ENCODE results near the gene LGMN. TPM values are rescaled to one million over a fixed set of nuclear protein-coding genes. Genes with fewer than 3 reads are reported as not detected.
A peak's percentile ranks its signal among the peaks of the same experiment; 100 is the strongest.

Gene LGMN
- total and polyA plus RNA-seq, 4 donors: 86.0 to 164 (median 97.8) TPM

GRCh38 chr14:92712654-92713051 is 35.8 kb downstream of the LGMN start:
- peak in 1 of 2 donors; percentile 41 for DNase-seq
- 92 to 95% methylated on average over 8 of the region's 8 CpGs for WGBS, 2 donors
- Histone ChIP-seq H3K36me3 (ENCODE audit: control insufficient read depth in 1 of 2, insufficient read depth in 2 of 2, low read length in 1 of 2) (peaks cover 1 to 2% of the 10 kb centered on the region in 2 donors), H3K9me3 (ENCODE audit: control insufficient read depth, low read length) (no peaks in the 10 kb centered on the region), H3K4me1 (ENCODE audit: control insufficient read depth in 1 of 2, insufficient read depth in 2 of 2, low read length in 2 of 2) (no peaks in the 10 kb centered on the region), H3K27ac (ENCODE audit: low read depth in 1 of 2, low read length in 2 of 2) (no peak overlapping the region), H3K4me3 (ENCODE audit: low read length in 2 of 2) (no peak overlapping the region), H3K27me3 (ENCODE audit: control insufficient read depth in 1 of 2, insufficient read depth in 2 of 2, low read length in 1 of 2) (no peaks in the 10 kb centered on the region)
- no peak for ATAC-seq (ENCODE audit: low FRiP score)
- intact Hi-C loops (cut with DNase I): no loop called here

GRCh38 chr14:92711976-92712653 is 36.3 kb downstream of the LGMN start:
- Histone ChIP-seq H3K4me3 (ENCODE audit: low read length in 2 of 2) (no peak overlapping the region), H3K36me3 (ENCODE audit: control insufficient read depth in 1 of 2, insufficient read depth in 2 of 2, low read length in 1 of 2) (peaks cover 1 to 2% of the 10 kb centered on the region in 2 donors), H3K9me3 (ENCODE audit: control insufficient read depth, low read length) (no peaks in the 10 kb centered on the region), H3K27ac (ENCODE audit: low read depth in 1 of 2, low read length in 2 of 2) (no peak overlapping the region), H3K27me3 (ENCODE audit: control insufficient read depth in 1 of 2, insufficient read depth in 2 of 2, low read length in 1 of 2) (no peaks in the 10 kb centered on the region), H3K4me1 (ENCODE audit: control insufficient read depth in 1 of 2, insufficient read depth in 2 of 2, low read length in 2 of 2) (no peaks in the 10 kb centered on the region)
- DNase-seq (no peak), ATAC-seq (ENCODE audit: low FRiP score) (no peak)
- intact Hi-C loops (cut with DNase I): no loop called here
- WGBS, 2 donors: 94 to 97% methylated on average over 7 of the region's 7 CpGs

GRCh38 chr14:92710001-92710341 is 38.5 kb downstream of the LGMN start:
- ATAC-seq (ENCODE audit: low FRiP score) (no peak), DNase-seq (no peak)
- H3K4me3 ChIP-seq (ENCODE audit: low read length in 2 of 2): no peak overlapping the region
- no peaks in the 10 kb centered on the region for H3K4me1 ChIP-seq (ENCODE audit: control insufficient read depth in 1 of 2, insufficient read depth in 2 of 2, low read length in 2 of 2)
- H3K27me3 ChIP-seq (ENCODE audit: control insufficient read depth in 1 of 2, insufficient read depth in 2 of 2, low read length in 1 of 2): no peaks in the 10 kb centered on the region
- intact Hi-C loops (cut with DNase I): no loop called here
- H3K36me3 ChIP-seq (ENCODE audit: control insufficient read depth in 1 of 2, insufficient read depth in 2 of 2, low read length in 1 of 2): peaks cover 1 to 2% of the 10 kb centered on the region in 2 donors
- no peak overlapping the region for H3K27ac ChIP-seq (ENCODE audit: low read depth in 1 of 2, low read length in 2 of 2)
- no peaks in the 10 kb centered on the region for H3K9me3 ChIP-seq (ENCODE audit: control insufficient read depth, low read length)
- 92% methylated on average over 5 of the region's 5 CpGs for WGBS, 2 donors

- H3K27me3 ChIP-seq (ENCODE audit: control insufficient read depth in 1 of 2, insufficient read depth in 2 of 2, low read length in 1 of 2): no peaks in the 10 kb centered on the region
- peaks cover 1 to 2% of the 10 kb centered on the region in 2 donors for H3K36me3 ChIP-seq (ENCODE audit: control insufficient read depth in 1 of 2, insufficient read depth in 2 of 2, low read length in 1 of 2)
- 89 to 94% methylated on average over 13 of the region's 13 CpGs for WGBS, 2 donors
- H3K4me1 ChIP-seq (ENCODE audit: control insufficient read depth in 1 of 2, insufficient read depth in 2 of 2, low read length in 2 of 2): no peaks in the 10 kb centered on the region
- no peak overlapping the region for H3K27ac ChIP-seq (ENCODE audit: low read depth in 1 of 2, low read length in 2 of 2)
- intact Hi-C loops (cut with DNase I): loop anchor here in 1 of 2 donors (2.0 kb wide), 1 partner anchor 65 kb away; no protein-coding TSS in a partner anchor
- peak in 1 of 2 donors; percentile 43 for DNase-seq
- no peak overlapping the region for H3K4me3 ChIP-seq (ENCODE audit: low read length in 2 of 2)
- ATAC-seq (ENCODE audit: low FRiP score): no peak
- no peaks in the 10 kb centered on the region for H3K9me3 ChIP-seq (ENCODE audit: control insufficient read depth, low read length)
Measured at GRCh38 chr14:92709340-92710000, 39.0 kb downstream of the LGMN start.

GRCh38 chr14:92706386-92706785 is 42.0 kb downstream of the LGMN start:
- WGBS, 2 donors: 91 to 94% methylated on average over 15 of the region's 15 CpGs
- no peak for ATAC-seq (ENCODE audit: low FRiP score)
- no peak overlapping the region for H3K27ac ChIP-seq (ENCODE audit: low read depth in 1 of 2, low read length in 2 of 2)
- H3K4me1 ChIP-seq (ENCODE audit: control insufficient read depth in 1 of 2, insufficient read depth in 2 of 2, low read length in 2 of 2): no peaks in the 10 kb centered on the region
- no peaks in the 10 kb centered on the region for H3K27me3 ChIP-seq (ENCODE audit: control insufficient read depth in 1 of 2, insufficient read depth in 2 of 2, low read length in 1 of 2)
- intact Hi-C loops (cut with DNase I): no loop called here
- H3K36me3 ChIP-seq (ENCODE audit: control insufficient read depth in 1 of 2, insufficient read depth in 2 of 2, low read length in 1 of 2): peaks cover 0 to 3% of the 10 kb centered on the region in 2 donors
- H3K4me3 ChIP-seq (ENCODE audit: low read length in 2 of 2): no peak overlapping the region
- DNase-seq: peak in 1 of 2 donors; percentile 24
- no peaks in the 10 kb centered on the region for H3K9me3 ChIP-seq (ENCODE audit: control insufficient read depth, low read length)

- ATAC-seq (ENCODE audit: low FRiP score): no peak
- Histone ChIP-seq H3K36me3 (ENCODE audit: control insufficient read depth in 1 of 2, insufficient read depth in 2 of 2, low read length in 1 of 2) (peaks cover 0 to 2% of the 10 kb centered on the region in 2 donors), H3K27ac (ENCODE audit: low read depth in 1 of 2, low read length in 2 of 2) (no peak overlapping the region), H3K27me3 (ENCODE audit: control insufficient read depth in 1 of 2, insufficient read depth in 2 of 2, low read length in 1 of 2) (no peaks in the 10 kb centered on the region), H3K4me1 (ENCODE audit: control insufficient read depth in 1 of 2, insufficient read depth in 2 of 2, low read length in 2 of 2) (no peaks in the 10 kb centered on the region), H3K4me3 (ENCODE audit: low read length in 2 of 2) (no peak overlapping the region), H3K9me3 (ENCODE audit: control insufficient read depth, low read length) (no peaks in the 10 kb centered on the region)
- WGBS, 2 donors: 84 to 87% methylated on average over 11 of the region's 11 CpGs
- peak; percentile 33 to 53 for DNase-seq
- intact Hi-C loops (cut with DNase I): no loop called here
Measured at GRCh38 chr14:92704821-92705220, 43.6 kb downstream of the LGMN start.

GRCh38 chr14:92704036-92704804 is 44.2 kb downstream of the LGMN start:
- Histone ChIP-seq H3K27me3 (ENCODE audit: control insufficient read depth in 1 of 2, insufficient read depth in 2 of 2, low read length in 1 of 2) (no peaks in the 10 kb centered on the region), H3K36me3 (ENCODE audit: control insufficient read depth in 1 of 2, insufficient read depth in 2 of 2, low read length in 1 of 2) (peaks cover 0 to 2% of the 10 kb centered on the region in 2 donors), H3K4me1 (ENCODE audit: control insufficient read depth in 1 of 2, insufficient read depth in 2 of 2, low read length in 2 of 2) (no peaks in the 10 kb centered on the region), H3K27ac (ENCODE audit: low read depth in 1 of 2, low read length in 2 of 2) (no peak overlapping the region), H3K9me3 (ENCODE audit: control insufficient read depth, low read length) (no peaks in the 10 kb centered on the region), H3K4me3 (ENCODE audit: low read length in 2 of 2) (no peak overlapping the region)
- ATAC-seq (ENCODE audit: low FRiP score) (no peak), DNase-seq (peak in 1 of 2 donors; percentile 58)
- 79 to 83% methylated on average over 23 of the region's 23 CpGs for WGBS, 2 donors
- intact Hi-C loops (cut with DNase I): no loop called here

GRCh38 chr14:92703516-92703915 is 44.9 kb downstream of the LGMN start:
- DNase-seq (peak in 1 of 2 donors; percentile 16), ATAC-seq (ENCODE audit: low FRiP score) (no peak)
- Histone ChIP-seq H3K4me1 (ENCODE audit: control insufficient read depth in 1 of 2, insufficient read depth in 2 of 2, low read length in 2 of 2) (no peaks in the 10 kb centered on the region), H3K36me3 (ENCODE audit: control insufficient read depth in 1 of 2, insufficient read depth in 2 of 2, low read length in 1 of 2) (peaks cover 0 to 2% of the 10 kb centered on the region in 2 donors), H3K9me3 (ENCODE audit: control insufficient read depth, low read length) (no peaks in the 10 kb centered on the region), H3K27me3 (ENCODE audit: control insufficient read depth in 1 of 2, insufficient read depth in 2 of 2, low read length in 1 of 2) (no peaks in the 10 kb centered on the region), H3K27ac (ENCODE audit: low read depth in 1 of 2, low read length in 2 of 2) (no peak overlapping the region), H3K4me3 (ENCODE audit: low read length in 2 of 2) (no peak overlapping the region)
- intact Hi-C loops (cut with DNase I): no loop called here
- 95 to 96% methylated on average over 10 of the region's 10 CpGs for WGBS, 2 donors

Measured in aorta (tissue), 5 donors.